ENCODE results near the gene TUBA8. TPM values are rescaled to one million over a fixed set of nuclear protein-coding genes. Genes with fewer than 3 reads are reported as not detected.
A peak's percentile ranks its signal among the peaks of the same experiment; 100 is the strongest.
"Not testable (repeated sequence)": the region's sequence is repeated elsewhere in the genome, so short reads cannot be mapped to it uniquely, and the experiment has no call there.

Gene TUBA8
- total RNA-seq, 2 donors from 2014 or later: 1.3 to 2.9 TPM

GRCh38 chr22:18073467-18073866 is 37.1 kb upstream of the TUBA8 start:
- no peak for DNase-seq (ENCODE audit: low spot score)
- TF ChIP-seq POLR2AphosphoS5 (IDR thresholded peaks at IDR 0.05) (no peak), POLR2A (IDR thresholded peaks at IDR 0.05) (no peak)
- TF ChIP-seq, protein P1, sequence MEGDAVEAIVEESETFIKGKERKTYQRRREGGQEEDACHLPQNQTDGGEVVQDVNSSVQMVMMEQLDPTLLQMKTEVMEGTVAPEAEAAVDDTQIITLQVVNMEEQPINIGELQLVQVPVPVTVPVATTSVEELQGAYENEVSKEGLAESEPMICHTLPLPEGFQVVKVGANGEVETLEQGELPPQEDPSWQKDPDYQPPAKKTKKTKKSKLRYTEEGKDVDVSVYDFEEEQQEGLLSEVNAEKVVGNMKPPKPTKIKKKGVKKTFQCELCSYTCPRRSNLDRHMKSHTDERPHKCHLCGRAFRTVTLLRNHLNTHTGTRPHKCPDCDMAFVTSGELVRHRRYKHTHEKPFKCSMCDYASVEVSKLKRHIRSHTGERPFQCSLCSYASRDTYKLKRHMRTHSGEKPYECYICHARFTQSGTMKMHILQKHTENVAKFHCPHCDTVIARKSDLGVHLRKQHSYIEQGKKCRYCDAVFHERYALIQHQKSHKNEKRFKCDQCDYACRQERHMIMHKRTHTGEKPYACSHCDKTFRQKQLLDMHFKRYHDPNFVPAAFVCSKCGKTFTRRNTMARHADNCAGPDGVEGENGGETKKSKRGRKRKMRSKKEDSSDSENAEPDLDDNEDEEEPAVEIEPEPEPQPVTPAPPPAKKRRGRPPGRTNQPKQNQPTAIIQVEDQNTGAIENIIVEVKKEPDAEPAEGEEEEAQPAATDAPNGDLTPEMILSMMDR (IDR thresholded peaks at IDR 0.05): no peak
- H3K4me3 ChIP-seq: no peak overlapping the region
- no peaks in the 10 kb centered on the region for H3K36me3 ChIP-seq
- no peaks in the 10 kb centered on the region for H3K9me3 ChIP-seq
- 86% methylated on average over 2 of the region's 2 CpGs for WGBS
- H3K27ac ChIP-seq: no peak overlapping the region
- H3K4me1 ChIP-seq (replicated peaks): peaks cover 22% of the 10 kb centered on the region
- no peaks in the 10 kb centered on the region for H3K27me3 ChIP-seq (replicated peaks; ENCODE audit: insufficient read depth)
- intact Hi-C loops (cut with DNase I): no loop called here

GRCh38 chr22:18073927-18074326 is 36.7 kb upstream of the TUBA8 start:
- H3K27ac ChIP-seq; H3K4me3 ChIP-seq; H3K27me3 ChIP-seq (replicated peaks; ENCODE audit: insufficient read depth); H3K9me3 ChIP-seq; H3K36me3 ChIP-seq; DNase-seq (ENCODE audit: low spot score); intact Hi-C loops (cut with DNase I): not testable (repeated sequence)
- peaks cover 25% of the 10 kb centered on the region for H3K4me1 ChIP-seq (replicated peaks)
- WGBS: 88% methylated on average over 4 of the region's 4 CpGs

- TF ChIP-seq POLR2A (IDR thresholded peaks at IDR 0.05): no peak
- TF ChIP-seq, protein P1 (IDR thresholded peaks at IDR 0.05): no peak
- no peak for TF ChIP-seq POLR2AphosphoS5 (IDR thresholded peaks at IDR 0.05)
- no peaks in the 10 kb centered on the region for H3K9me3 ChIP-seq
- peak overlapping the region; percentile 71 to 82 for H3K27ac ChIP-seq
- peaks cover 23% of the 10 kb centered on the region for H3K4me1 ChIP-seq (replicated peaks)
- no peak overlapping the region for H3K4me3 ChIP-seq
- H3K36me3 ChIP-seq: no peaks in the 10 kb centered on the region
- 87% methylated on average over 6 of the region's 6 CpGs for WGBS
- no peaks in the 10 kb centered on the region for H3K27me3 ChIP-seq (replicated peaks; ENCODE audit: insufficient read depth)
- no peak for DNase-seq (ENCODE audit: low spot score)
- intact Hi-C loops (cut with DNase I): loop anchor here (5.0 kb wide), 1 partner anchor 168 kb away; no protein-coding TSS in a partner anchor
Measured at GRCh38 chr22:18075101-18075719, 35.4 kb upstream of the TUBA8 start.

- TF ChIP-seq POLR2AphosphoS5 (IDR thresholded peaks at IDR 0.05) (peak; percentile 87), POLR2A (IDR thresholded peaks at IDR 0.05) (no peak)
- TF ChIP-seq, protein P1 (IDR thresholded peaks at IDR 0.05): peak; percentile 67 to 96 (median 88)
- H3K4me3 ChIP-seq: no peak overlapping the region
- H3K9me3 ChIP-seq: no peaks in the 10 kb centered on the region
- DNase-seq (ENCODE audit: low spot score): peak; percentile 85
- no peaks in the 10 kb centered on the region for H3K27me3 ChIP-seq (replicated peaks; ENCODE audit: insufficient read depth)
- H3K4me1 ChIP-seq (replicated peaks): peaks cover 21% of the 10 kb centered on the region
- peak overlapping the region; percentile 71 to 82 for H3K27ac ChIP-seq
- intact Hi-C loops (cut with DNase I): loop anchor here (1.0 to 5.0 kb wide), 3 partner anchors 75 to 246 kb away; no protein-coding TSS in a partner anchor
- no peaks in the 10 kb centered on the region for H3K36me3 ChIP-seq
- 25% methylated on average over 13 of the region's 13 CpGs for WGBS
Measured at GRCh38 chr22:18075720-18076497, 34.7 kb upstream of the TUBA8 start.

DNA sequence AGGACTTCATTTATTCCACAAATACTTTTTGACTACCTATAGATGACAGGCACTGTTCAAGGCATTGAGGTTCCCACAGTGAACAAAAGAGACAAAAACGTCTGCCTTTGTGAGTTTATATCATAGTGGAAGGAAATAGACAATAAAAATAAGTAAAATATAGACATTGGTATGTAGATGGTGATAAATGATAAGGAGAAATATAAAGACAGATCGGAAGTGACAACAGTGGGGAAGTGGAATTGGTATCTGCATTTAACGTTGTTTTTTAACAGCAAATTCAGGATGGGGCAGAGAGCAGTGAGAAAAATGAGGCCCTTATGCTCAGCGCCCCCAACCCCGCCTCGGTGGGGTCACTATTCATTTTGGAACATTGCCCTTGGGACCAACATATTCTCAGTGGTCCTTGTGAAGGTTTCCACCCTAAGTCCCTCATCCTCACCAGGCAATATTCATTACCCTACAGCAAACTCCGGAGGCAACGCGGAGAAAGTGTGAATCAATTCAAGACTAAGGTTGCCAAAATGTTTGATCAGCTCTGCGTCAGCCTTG is 33.4 kb upstream of the TUBA8 start:
- no peak for DNase-seq (ENCODE audit: low spot score)
- H3K36me3 ChIP-seq: no peaks in the 10 kb centered on the region
- H3K4me1 ChIP-seq (replicated peaks): peaks cover 19% of the 10 kb centered on the region
- H3K9me3 ChIP-seq: no peaks in the 10 kb centered on the region
- H3K4me3 ChIP-seq: peak overlapping the region; percentile 88 to 89
- H3K27ac ChIP-seq: peak overlapping the region; percentile 71 to 82
- H3K27me3 ChIP-seq (replicated peaks; ENCODE audit: insufficient read depth): no peaks in the 10 kb centered on the region
- TF ChIP-seq, protein P1 (IDR thresholded peaks at IDR 0.05): no peak
- TF ChIP-seq POLR2AphosphoS5 (IDR thresholded peaks at IDR 0.05) (no peak), POLR2A (IDR thresholded peaks at IDR 0.05) (no peak)
- 4% methylated on average over 10 of the region's 10 CpGs for WGBS
- intact Hi-C loops (cut with DNase I): loop anchor here (2.0 to 5.0 kb wide), 2 partner anchors 76 to 170 kb away; no protein-coding TSS in a partner anchor
